K562 (cell line): Measurements from ENCODE around the gene OR52E6. TPM values are rescaled to one million over a fixed set of nuclear protein-coding genes. Genes with fewer than 3 reads are reported as not detected.

Experiments
- ATAC-seq: fragments of 200-7000 bp; cut with Tn5 transposase; 3 replicates; pipeline ENCODE4 v1.9.1; 2020; ENCODE audit warnings: moderate library complexity
- BruUV-seq: library from RNA; stranded (reverse); fragments of 400-500 nt; replicated peaks from 2 replicates; lab custom pipeline; 2021; lab: Mats Ljungman, UMichigan
- CTCF ChIA-PET: fragments of 300-600 bp; formaldehyde crosslinking; extraction: SDS; loops from one replicate; lab custom pipeline; 2021; ENCODE audit warnings: low intra/inter-chr PET ratio; lab: Yijun Ruan, JAX
- POLR2A ChIA-PET: fragments of 300-600, 350-650 bp; sonication (Branson Sonifier 250); formaldehyde crosslinking; extraction: SDS; loops from one replicate; lab custom pipeline; 2021; ENCODE audit warnings: antibody characterized with exemption, inconsistent platforms; lab: Yijun Ruan, JAX
- DNase-seq, 4 experiments: peaks; one replicate each; pipeline versions ENCODE4 v3.0.0 to v3.0.0-alpha.2; 2011 to 2018; ENCODE audit warnings: low spot score in 3 of 4, mixed read lengths in 3 of 4; ENCODE audit errors: extremely low read depth in 1 of 4
- FAIRE-seq: peaks from 2 replicates; lab custom pipeline; 2011; peaks lifted over from hg19 to GRCh38; lab: Jason Lieb, UNC
- H2AFZ ChIP-seq: 2 replicates; pipeline ENCODE4 v1.6.0; 2011; ENCODE audit warnings: low read depth, low read length, control low read depth, inconsistent platforms
- H3K27ac ChIP-seq: fragments of 200-600 bp; 3 replicates; pipeline ENCODE4 v1.8.0; 2011; ENCODE audit warnings: low read depth, mild to moderate bottlenecking, control low read depth, inconsistent platforms, low read length, moderate library complexity, mixed read lengths; ENCODE audit errors: extremely low read depth
- H3K27me3 ChIP-seq, 2 experiments: fragments of 300-600 bp in 1 of 2; 2 replicates in 1 of 2; 3 replicates in 1 of 2; pipeline versions ENCODE4 v1.6.0 to v1.8.0; 2011; ENCODE audit warnings: inconsistent platforms in 2 of 2, low read length in 2 of 2, mild to moderate bottlenecking in 1 of 2, mixed read lengths in 1 of 2, moderate library complexity in 1 of 2; ENCODE audit not compliant: control insufficient read depth in 2 of 2, insufficient read depth in 2 of 2
- H3K36me3 ChIP-seq: fragments of 300-600 bp; 3 replicates; pipeline ENCODE4 v1.8.0; 2011; ENCODE audit warnings: mild to moderate bottlenecking, low read length, inconsistent platforms; ENCODE audit not compliant: control insufficient read depth, insufficient read depth
- H3K4me1 ChIP-seq, 2 experiments: fragments of 200-600 bp in 1 of 2; replicated peaks in 1 of 2; 2 replicates in 1 of 2; 3 replicates in 1 of 2; pipeline versions ENCODE4 v1.5.1 to v1.8.0; 2011; ENCODE audit warnings: inconsistent platforms in 2 of 2, low read length in 2 of 2, mild to moderate bottlenecking in 1 of 2, mixed read lengths in 1 of 2, moderate library complexity in 1 of 2; ENCODE audit not compliant: control insufficient read depth in 2 of 2, insufficient read depth in 2 of 2
- H3K4me2 ChIP-seq: 2 replicates; pipeline ENCODE4 v1.6.1; 2011; ENCODE audit warnings: low read length, control low read depth, inconsistent platforms, mixed read lengths; ENCODE audit not compliant: insufficient read depth
- H3K4me3 ChIP-seq: fragments of 200-600 bp; sonication (generic), shearing (Covaris generic); 2 replicates; pipeline ENCODE4 v1.5.1; 2016; ENCODE audit warnings: control low read depth, inconsistent platforms
- H3K79me2 ChIP-seq: fragments of 200-600 bp; 3 replicates; pipeline ENCODE4 v1.8.0; 2011; ENCODE audit warnings: low read length, inconsistent platforms; ENCODE audit not compliant: control insufficient read depth, insufficient read depth
- H3K9ac ChIP-seq, 2 experiments: 2 replicates each; pipeline versions ENCODE4 v1.6.0 to v1.6.1; 2011; ENCODE audit warnings: low read depth in 2 of 2, low read length in 2 of 2, control low read depth in 1 of 2, inconsistent platforms in 1 of 2, mild to moderate bottlenecking in 1 of 2, mixed read lengths in 1 of 2; ENCODE audit not compliant: insufficient read depth in 1 of 2
- H3K9me1 ChIP-seq: one replicate; pipeline ENCODE4 v1.6.0; 2011; ENCODE audit warnings: inconsistent platforms, mild to moderate bottlenecking, low read length, moderate library complexity; ENCODE audit not compliant: control insufficient read depth, insufficient read depth
- H3K9me3 ChIP-seq: replicated peaks from 2 replicates; pipeline ENCODE4 v1.5.1; 2011; ENCODE audit warnings: low read depth, low read length, inconsistent platforms; ENCODE audit not compliant: control insufficient read depth, insufficient read depth
- H4K20me1 ChIP-seq: replicated peaks from 2 replicates; pipeline ENCODE4 v1.6.1; 2011; ENCODE audit warnings: low read length, inconsistent platforms, mixed read lengths; ENCODE audit not compliant: control insufficient read depth, insufficient read depth
- DPF2 ChIP-seq: fragments of 450-650 bp; IDR thresholded peaks from 2 replicates; pipeline ENCODE4 v1.6.1; 2016
- NCOR1 ChIP-seq: fragments of 450-650 bp; IDR thresholded peaks from 2 replicates; pipeline ENCODE4 v1.6.1; 2016; ENCODE audit warnings: mild to moderate bottlenecking, moderate library complexity
- NONO ChIP-seq, 2 experiments: fragments of 200-400 bp in 1 of 2; fragments of 450-650 bp in 1 of 2; formaldehyde crosslinking in 1 of 2; IDR thresholded peaks; 2 replicates each; pipeline ENCODE4 v1.6.1; 2017; ENCODE audit warnings: low read depth in 2 of 2, mild to moderate bottlenecking in 2 of 2, moderate library complexity in 2 of 2, low read length in 1 of 2
- RCOR1 ChIP-seq, 2 experiments: IDR thresholded peaks; 2 replicates each; pipeline ENCODE4 v1.6.1; 2012; ENCODE audit warnings: low read depth in 2 of 2, low read length in 2 of 2, borderline replicate concordance in 1 of 2, improper control_type of control experiment in 1 of 2
- SFPQ ChIP-seq: fragments of 200-400 bp; formaldehyde crosslinking; IDR thresholded peaks from 2 replicates; pipeline ENCODE4 v1.6.1; 2017; ENCODE audit warnings: mild to moderate bottlenecking, low read depth, low read length, moderate library complexity
- TCF3 ChIP-seq: sonication (generic); formaldehyde crosslinking; IDR thresholded peaks from 2 replicates; pipeline ENCODE4 v1.4.0; 2020; ENCODE audit warnings: mild to moderate bottlenecking, missing genetic modification reagents
- U2AF1 ChIP-seq: fragments of 200-400 bp; formaldehyde crosslinking; optimal IDR thresholded peaks from 2 replicates; pipeline ENCODE3; 2017; ENCODE audit warnings: mild to moderate bottlenecking, low read depth, low read length, moderate library complexity
- ZBTB7A ChIP-seq: IDR thresholded peaks from 2 replicates; pipeline ENCODE4 v1.6.1; 2011; ENCODE audit warnings: low read depth, mild to moderate bottlenecking, low read length, moderate library complexity, borderline replicate concordance; ENCODE audit not compliant: control insufficient read depth
- ZNF239 ChIP-seq: fragments of 250-450 bp; sonication (Bioruptor Pico); IDR thresholded peaks from 2 replicates; pipeline ENCODE4 v1.4.0; 2020; ENCODE audit warnings: mild to moderate bottlenecking
- ZNF407 ChIP-seq: fragments of 450-650 bp; IDR thresholded peaks from 2 replicates; pipeline ENCODE4 v1.6.1; 2016; ENCODE audit warnings: low read depth
- WGBS: fragments of 100-300 bp; shearing (Covaris generic); methylation state at CpG from one replicate; pipeline ENCODE4 v1.1.6; 2016; ENCODE audit warnings: low coverage, mixed read lengths; ENCODE audit not compliant: insufficient coverage; ENCODE audit errors: missing lambda C conversion rate; 5-methylcytosine and 5-hydroxymethylcytosine counted together
- in situ Hi-C: fragments of 300-500 bp; cut with MboI; formaldehyde crosslinking; loops from 4 replicates; pipeline ENCODE4 v1.15.0; 2018; ENCODE audit warnings: inconsistent platforms, mixed read lengths
- intact Hi-C: fragments of 100-400 bp; cut with micrococcal nuclease; formaldehyde crosslinking; loops from 2 replicates; pipeline ENCODE4 v1.14.2; 2022
- polyA plus RNA-seq, 8 experiments: library from polyadenylated mRNA; depleted of rRNA in 4 of 8; stranded (reverse) in 5 of 8; unstranded in 3 of 8; fragments of >200 nt; fragmentation: Nextera tagmentation in 2 of 8; fragmentation: Illumina TruSeq in 1 of 8; extraction: Ambion mirVana in 2 of 8; extraction: Trizol in 1 of 8; gene quantifications; 2 replicates each; pipeline versions ENCODE4 v1.2.1 to v1.2.3, GENCODE V29; 2011 to 2014; ENCODE audit warnings: inconsistent platforms in 1 of 8, missing spikeins in 1 of 8
- total RNA-seq, 7 experiments: library from RNA; depleted of rRNA in 6 of 7; stranded (reverse); fragments of >200 nt in 6 of 7; fragmentation: Illumina TruSeq in 2 of 7; extraction: Trizol in 2 of 7; gene quantifications; 2 replicates each; pipeline versions ENCODE4 v1.2.1 to v1.2.3, GENCODE V29; 2011 to 2021; ENCODE audit warnings: low replicate concordance in 1 of 7
- TF ChIP-seq, protein P1 (sequence below): fragments of 250-450 bp; sonication (Bioruptor Pico); IDR thresholded peaks from 2 replicates; pipeline ENCODE4 v1.6.1; 2021; ENCODE audit warnings: mild to moderate bottlenecking

Gene OR52E6
- total and polyA plus RNA-seq, 9 of the 15 experiments (the other 6 are each of a cell fraction or from before 2014, with no cell fraction given): not detected

DNA sequence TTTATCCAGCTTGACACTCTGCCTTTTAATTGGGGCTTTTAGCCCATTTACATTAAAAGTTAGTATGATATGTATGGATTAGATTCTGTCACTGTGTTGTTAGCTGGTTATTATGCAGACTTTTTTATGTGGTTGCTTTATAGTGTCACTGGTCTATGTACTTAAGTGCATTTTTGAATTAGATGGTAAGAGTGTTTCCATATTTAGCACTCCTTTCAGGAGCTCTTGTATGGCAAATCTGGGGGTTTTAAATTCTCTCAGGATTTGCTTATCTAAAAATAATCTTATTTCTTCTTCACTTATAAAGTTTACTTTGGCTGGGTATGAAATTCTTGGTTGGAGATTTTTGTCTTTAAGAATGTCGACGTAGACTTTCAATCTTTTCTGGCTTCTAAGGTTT, 4.0 kb downstream of the OR52E6 start (continued):
- TF ChIP-seq TCF3 (CRISPR knock-in tag): no peak
- no peak for TF ChIP-seq NONO (IDR thresholded peaks at IDR 0.05; ENCODE audit: low read depth in 2 of 2, low read length in 1 of 2)
- no peak for TF ChIP-seq DPF2
- no peak for TF ChIP-seq ZBTB7A
- no peak for TF ChIP-seq NCOR1

DNA sequence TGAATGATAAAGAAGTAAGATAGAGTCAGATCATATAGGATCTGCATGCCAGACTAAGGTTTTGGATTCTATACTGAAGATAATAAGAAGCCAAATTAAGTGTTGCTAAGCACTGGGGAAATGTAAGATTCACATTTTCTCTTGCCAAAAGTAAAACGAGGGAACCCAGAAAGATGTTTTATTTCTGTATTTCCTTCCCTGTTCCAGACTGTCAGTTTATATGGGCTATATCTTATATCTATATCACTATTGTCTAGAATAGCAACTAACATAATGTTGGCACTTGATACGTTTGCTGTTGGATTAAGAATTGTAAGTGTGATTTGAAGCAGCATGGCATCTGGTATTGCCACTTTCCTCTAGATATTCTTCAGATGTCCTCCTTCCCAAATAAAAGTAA, 8.3 kb downstream of the OR52E6 start:
- BruUV-seq: no TSS peak
- Histone ChIP-seq H3K9me3 (no peaks in the 10 kb centered on the region), H3K79me2 (no peaks in the 10 kb centered on the region), H3K4me3 (no peak overlapping the region), H3K4me1 (no peaks in the 10 kb centered on the region), H3K36me3 (no peaks in the 10 kb centered on the region), H3K9me1 (no peaks in the 10 kb centered on the region), H2AFZ (no peak overlapping the region), H3K4me2 (no peak overlapping the region), H3K9ac (no peak overlapping the region), H3K27ac (no peak overlapping the region), H4K20me1 (no peaks in the 10 kb centered on the region), H3K27me3 (0 out of 5 replicates have a peak, but pooled peaks cover 0 to 4% of the 10 kb centered on the region in 2 experiments)
- DNase-seq (no peak), FAIRE-seq (no peak), ATAC-seq (no peak)
- CTCF ChIA-PET: no interaction called here
- WGBS: 6% methylated on average over 2 of the region's 2 CpGs
- in situ Hi-C loops (no loop called here), intact Hi-C loops (no loop called here)
- POLR2A ChIA-PET: no interaction called here
- TF ChIP-seq ZNF407 (no peak), U2AF1 (no peak), SFPQ (no peak), RCOR1 (IDR thresholded peaks at IDR 0.05; ENCODE audit: borderline replicate concordance in 1 of 2, low read depth in 2 of 2, low read length in 2 of 2) (no peak), ZNF239 (CRISPR knock-in tag) (no peak)
- TF ChIP-seq, protein P1, sequence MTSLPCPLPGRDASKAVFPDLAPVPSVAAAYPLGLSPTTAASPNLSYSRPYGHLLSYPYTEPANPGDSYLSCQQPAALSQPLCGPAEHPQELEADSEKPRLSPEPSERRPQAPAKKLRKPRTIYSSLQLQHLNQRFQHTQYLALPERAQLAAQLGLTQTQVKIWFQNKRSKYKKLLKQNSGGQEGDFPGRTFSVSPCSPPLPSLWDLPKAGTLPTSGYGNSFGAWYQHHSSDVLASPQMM: no peak
